ENCODE data around the gene PDCD4. TPM values are rescaled to one million over a fixed set of nuclear protein-coding genes. Genes with fewer than 3 reads are reported as not detected.

Gene PDCD4
- total and polyA plus RNA-seq, 2 of the 13 experiments (the other 11 are each of a cell fraction or from before 2014, with no cell fraction given), result 22.8 to 56.2 TPM

- TF ChIP-seq ZBTB46 (CRISPR knock-in tag; IDR thresholded peaks at IDR 0.05; ENCODE audit: borderline replicate concordance), result no peak
- no peak for TF ChIP-seq ZNF101 (CRISPR knock-in tag; IDR thresholded peaks at IDR 0.05; ENCODE audit: borderline replicate concordance, low read depth)
- no peak for TF ChIP-seq GABPA (IDR thresholded peaks at IDR 0.05; ENCODE audit: low read depth, low read length)
- peak; percentile 49 for TF ChIP-seq GABPA (CRISPR knock-in tag; IDR thresholded peaks at IDR 0.05; ENCODE audit: low read depth)
- no peak for TF ChIP-seq SIN3A (IDR thresholded peaks at IDR 0.05; ENCODE audit: borderline replicate concordance, low read depth, low read length)
- TF ChIP-seq MAZ (IDR thresholded peaks at IDR 0.05; ENCODE audit: borderline replicate concordance, low read depth, low read length), result no peak
- TF ChIP-seq MAZ (CRISPR knock-in tag; IDR thresholded peaks at IDR 0.05; ENCODE audit: low read depth), result no peak
- TF ChIP-seq STAT6 (CRISPR knock-in tag; IDR thresholded peaks at IDR 0.05; ENCODE audit: borderline replicate concordance), result no peak
- TF ChIP-seq CENPX (CRISPR knock-in tag; IDR thresholded peaks at IDR 0.05), result no peak
- no peak for TF ChIP-seq TEAD3 (CRISPR knock-in tag; optimal IDR thresholded peaks at IDR 0.05; ENCODE audit: borderline replicate concordance)
- no peak for TF ChIP-seq ELF4 (CRISPR knock-in tag; IDR thresholded peaks at IDR 0.05; ENCODE audit: borderline replicate concordance)
- no peak for TF ChIP-seq KAT2B (IDR thresholded peaks at IDR 0.05; ENCODE audit: borderline replicate concordance, low read depth, low read length)
- TF ChIP-seq ZNF574 (CRISPR knock-in tag; IDR thresholded peaks at IDR 0.05), result no peak
- no peak for TF ChIP-seq ZNF230 (CRISPR knock-in tag; IDR thresholded peaks at IDR 0.05)
- TF ChIP-seq ZNF33A (CRISPR knock-in tag; IDR thresholded peaks at IDR 0.05; ENCODE audit: borderline replicate concordance), result no peak
- TF ChIP-seq FOXA3 (CRISPR knock-in tag; IDR thresholded peaks at IDR 0.05), result peak; percentile 74
- TF ChIP-seq POLR2G (IDR thresholded peaks at IDR 0.05; ENCODE audit: low read depth, low read length), result no peak
- TF ChIP-seq ZNF205 (CRISPR knock-in tag; IDR thresholded peaks at IDR 0.05), result no peak
- no peak for TF ChIP-seq CSRNP2 (CRISPR knock-in tag; conservative IDR thresholded peaks at IDR 0.05; ENCODE audit: low read depth)
- TF ChIP-seq IRX3 (CRISPR knock-in tag; IDR thresholded peaks at IDR 0.05; ENCODE audit: borderline replicate concordance, low read depth), result no peak
- no peak for TF ChIP-seq ZNF225 (CRISPR knock-in tag; IDR thresholded peaks at IDR 0.05)
- TF ChIP-seq ARNTL (CRISPR knock-in tag; IDR thresholded peaks at IDR 0.05), result no peak
- no peak for TF ChIP-seq THAP11 (CRISPR knock-in tag; IDR thresholded peaks at IDR 0.05)
Measured at GRCh38 chr10:110864662-110865140, 7.0 kb upstream of the PDCD4 start (continued).
